Renal cortex interstitium (tissue), 11 donors: ENCODE measurements around the gene ASZ1. TPM values are rescaled to one million over a fixed set of nuclear protein-coding genes. Genes with fewer than 3 reads are reported as not detected.

Experiments
- DNase-seq, 11 donors: peaks; one replicate each; pipeline ENCODE4 v3.0.0-alpha.2; 2013; ENCODE audit warnings: low read depth in 9 of 11, low spot score in 4 of 11; ENCODE audit errors: extremely low read depth in 1 of 11
- polyA plus RNA-seq, 3 donors: library from polyadenylated mRNA; unstranded; fragments of 120-200 nt; gene quantifications; one replicate each; pipeline ENCODE4 v1.2.1, GENCODE V29; 2013; ENCODE audit not compliant: insufficient read length in 3 of 3

Gene ASZ1
- polyA plus RNA-seq, 3 donors = 0.06 TPM; not detected in 2

GRCh38 chr7:117408831-117409230 lies 18.5 kb downstream of the ASZ1 start:
- DNase-seq = no peak

- no peak for DNase-seq
Observed at GRCh38 chr7:117405519-117405918, 21.8 kb downstream of the ASZ1 start.

GRCh38 chr7:117403737-117404136 lies 23.6 kb downstream of the ASZ1 start:
- no peak for DNase-seq

GRCh38 chr7:117402109-117402508 lies 25.2 kb downstream of the ASZ1 start:
- no peak for DNase-seq

- no peak for DNase-seq
Observed at GRCh38 chr7:117401293-117402002, 25.8 kb downstream of the ASZ1 start.

- no peak for DNase-seq
Observed at GRCh38 chr7:117399820-117400422, 27.4 kb downstream of the ASZ1 start.

- DNase-seq = peak in 1 of 11 donors; percentile 6
Observed at GRCh38 chr7:117395743-117396142, 31.6 kb downstream of the ASZ1 start.

GRCh38 chr7:117393781-117394180 lies 33.5 kb downstream of the ASZ1 start:
- no peak for DNase-seq

- DNase-seq = no peak
Observed at GRCh38 chr7:117389871-117390270, 37.4 kb downstream of the ASZ1 start.

GRCh38 chr7:117386110-117386706 lies 41.1 kb downstream of the ASZ1 start:
- no peak for DNase-seq

- no peak for DNase-seq
Observed at GRCh38 chr7:117385363-117386109, 41.8 kb downstream of the ASZ1 start.

- DNase-seq = no peak
Observed at GRCh38 chr7:117384688-117385362, 42.5 kb downstream of the ASZ1 start.

GRCh38 chr7:117383483-117384189 lies 43.7 kb downstream of the ASZ1 start:
- DNase-seq = no peak

GRCh38 chr7:117383046-117383445 lies 44.2 kb downstream of the ASZ1 start:
- DNase-seq = no peak

GRCh38 chr7:117381362-117381761 lies 45.9 kb downstream of the ASZ1 start:
- DNase-seq = no peak

- DNase-seq = no peak
Observed at GRCh38 chr7:117375380-117375779, 51.9 kb downstream of the ASZ1 start.

GRCh38 chr7:117372073-117372472 lies 55.2 kb downstream of the ASZ1 start:
- DNase-seq = no peak

GRCh38 chr7:117364339-117365080 lies 62.8 kb downstream of the ASZ1 start:
- DNase-seq = no peak
